SH-SY5Y (cell line): ENCODE results near the gene TEAD3.

Source experiments
- GATA2 ChIP-seq: IDR thresholded peaks from 2 replicates; pipeline ENCODE4 v1.6.1; 2011; ENCODE audit warnings: mild to moderate bottlenecking, low read depth, low read length
- GATA3 ChIP-seq: IDR thresholded peaks from 2 replicates; pipeline ENCODE4 v1.6.1; 2011; ENCODE audit warnings: low read depth, mild to moderate bottlenecking, low read length, moderate library complexity

Gene TEAD3

GRCh38 chr6:35519313-35520015, 22.6 kb upstream of the TEAD3 start:
- TF ChIP-seq GATA2 (no peak), GATA3 (no peak)

GRCh38 chr6:35518566-35519312, 21.9 kb upstream of the TEAD3 start:
- TF ChIP-seq GATA3 (no peak), GATA2 (no peak)

- TF ChIP-seq GATA3, result no peak
- no peak for TF ChIP-seq GATA2
Measured at GRCh38 chr6:35516712-35517111, 19.8 kb upstream of the TEAD3 start.

GRCh38 chr6:35514587-35514986, 17.7 kb upstream of the TEAD3 start:
- TF ChIP-seq GATA3 (no peak), GATA2 (no peak)

- TF ChIP-seq GATA2 (no peak), GATA3 (no peak)
Measured at GRCh38 chr6:35512740-35513139, 15.9 kb upstream of the TEAD3 start, which contains the start of gene TULP1. Gene TULP1, minus strand, starts transcription at chr6:35512896. Its CDS starts 38 bp downstream, at chr6:35512858.

GRCh38 chr6:35512006-35512405, 15.1 kb upstream of the TEAD3 start:
- TF ChIP-seq GATA3 (no peak), GATA2 (no peak)

- TF ChIP-seq GATA3, result no peak
- TF ChIP-seq GATA2, result no peak
Measured at GRCh38 chr6:35511562-35511941, 14.7 kb upstream of the TEAD3 start.

- TF ChIP-seq GATA3 (no peak), GATA2 (no peak)
Measured at GRCh38 chr6:35510916-35511561, 14.2 kb upstream of the TEAD3 start.

GRCh38 chr6:35508542-35508941, 11.7 kb upstream of the TEAD3 start:
- TF ChIP-seq GATA2 (no peak), GATA3 (no peak)

- TF ChIP-seq GATA3, result no peak
- no peak for TF ChIP-seq GATA2
Measured at GRCh38 chr6:35508027-35508426, 11.1 kb upstream of the TEAD3 start.

GRCh38 chr6:35507221-35507620, 10.3 kb upstream of the TEAD3 start:
- no peak for TF ChIP-seq GATA3
- no peak for TF ChIP-seq GATA2

- TF ChIP-seq GATA2 (no peak), GATA3 (no peak)
Measured at GRCh38 chr6:35506536-35506935, 9.7 kb upstream of the TEAD3 start.

GRCh38 chr6:35505999-35506412, 9.1 kb upstream of the TEAD3 start:
- TF ChIP-seq GATA3, result no peak
- TF ChIP-seq GATA2, result no peak

GRCh38 chr6:35503534-35503933, 6.7 kb upstream of the TEAD3 start:
- TF ChIP-seq GATA3 (no peak), GATA2 (no peak)
